Gastroesophageal sphincter (tissue), 4 donors: ENCODE measurements around the gene HADHA. TPM values are rescaled to one million over a fixed set of nuclear protein-coding genes. Genes with fewer than 3 reads are reported as not detected.

Experiments used
- ATAC-seq: fragments of 150-250 bp; one replicate; pipeline ENCODE4 v1.9.1; 2016; ENCODE audit warnings: mild to moderate bottlenecking, moderate library complexity
- H3K27ac ChIP-seq, 4 donors: fragments of 200-600 bp; sonication (generic) in 3 of 4; 1 replicate in 3 of 4; 2 replicates in 1 of 4; pipeline ENCODE4 v1.5.1; 2016 to 2019
- H3K27me3 ChIP-seq: fragments of 200-600 bp; sonication (generic); one replicate; pipeline ENCODE4 v1.5.1; 2019
- H3K36me3 ChIP-seq, 2 donors: fragments of 200-600 bp; sonication (generic); one replicate each; pipeline ENCODE4 v1.5.1; 2019; ENCODE audit warnings: control low read depth in 1 of 2
- H3K4me1 ChIP-seq, 3 donors: fragments of 200-600 bp; sonication (generic); 1 replicate in 2 of 3; 2 replicates in 1 of 3; pipeline ENCODE4 v1.5.1; 2016 to 2019; ENCODE audit warnings: control low read depth in 2 of 3
- H3K4me3 ChIP-seq, 2 donors: fragments of 200-600 bp; sonication (generic); one replicate each; pipeline ENCODE4 v1.5.1; 2019; ENCODE audit warnings: mild to moderate bottlenecking in 1 of 2, moderate library complexity in 1 of 2
- H3K9me3 ChIP-seq, 3 donors: fragments of 200-600 bp; sonication (generic); one replicate each; pipeline ENCODE4 v1.5.1; 2017 to 2019; ENCODE audit warnings: control low read depth in 2 of 3
- EP300 ChIP-seq: sonication (generic); formaldehyde crosslinking; IDR thresholded peaks from one replicate; pipeline ENCODE4 v1.6.1; 2017; ENCODE audit warnings: antibody characterized with exemption, mild to moderate bottlenecking
- POLR2A ChIP-seq, 2 donors: fragments of 450-650 bp; IDR thresholded peaks; one replicate each; pipeline ENCODE4 v1.6.1; 2017; ENCODE audit warnings: antibody characterized with exemption in 2 of 2, mild to moderate bottlenecking in 2 of 2, moderate library complexity in 1 of 2
- POLR2AphosphoS5 ChIP-seq: sonication (generic); formaldehyde crosslinking; IDR thresholded peaks from one replicate; pipeline ENCODE4 v1.6.1; 2017; ENCODE audit warnings: antibody characterized with exemption
- WGBS, 2 donors: methylation state at CpG; one replicate each; pipeline ENCODE4 v1.1.5; 2018; ENCODE audit warnings: low coverage in 1 of 2; 5-methylcytosine and 5-hydroxymethylcytosine counted together
- total RNA-seq, 4 donors: library from RNA; depleted of rRNA; stranded (reverse); fragments of >200 nt; gene quantifications; one replicate each; pipeline ENCODE4 v1.1.0, GENCODE V29; 2016
- TF ChIP-seq, protein P1 (sequence below), 4 experiments: fragments of 200-600 bp in 2 of 4; fragments of 450-650 bp in 2 of 4; sonication (generic) in 1 of 4; IDR thresholded peaks; one replicate each; pipeline ENCODE4 v1.5.1; 2017 to 2019; ENCODE audit warnings: antibody characterized with exemption in 4 of 4, mild to moderate bottlenecking in 2 of 4, moderate library complexity in 2 of 4

The HADHA gene
- total RNA-seq, 4 donors from 2014 or later: 154 to 277 (median 186) TPM

DNA sequence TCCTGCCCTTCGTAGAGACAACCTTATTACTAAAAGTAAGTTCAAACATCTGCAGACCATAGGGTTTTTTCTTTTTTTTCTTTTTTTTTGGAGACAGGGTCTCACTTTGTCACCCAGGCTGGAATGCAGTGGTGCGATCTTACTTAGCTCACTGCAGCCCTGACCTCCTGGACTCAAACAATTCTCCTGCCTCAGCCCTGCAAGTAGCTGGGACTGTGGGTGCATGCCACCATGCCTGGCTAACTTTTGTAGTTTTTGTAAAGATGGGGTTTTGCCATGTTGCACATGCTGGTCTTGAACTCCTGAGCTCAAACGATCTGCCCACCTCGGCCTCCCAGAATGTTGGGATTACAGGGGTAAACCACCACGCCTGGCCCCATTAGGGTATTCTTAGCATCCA, 32.4 kb downstream of the HADHA start:
- Histone ChIP-seq H3K27ac (no peak overlapping the region), H3K4me1 (no peaks in the 10 kb centered on the region), H3K27me3 (no peaks in the 10 kb centered on the region), H3K36me3 (peaks cover 0 to 98% of the 10 kb centered on the region in 2 donors), H3K4me3 (no peak overlapping the region), H3K9me3 (no peaks in the 10 kb centered on the region)
- WGBS, 2 donors: 87 to 100% methylated on average over 2 to 4 of the region's 5 CpGs
- ATAC-seq: no peak
- TF ChIP-seq POLR2A (IDR thresholded peaks at IDR 0.05) (no peak), POLR2AphosphoS5 (no peak), EP300 (no peak)
- TF ChIP-seq, protein P1, sequence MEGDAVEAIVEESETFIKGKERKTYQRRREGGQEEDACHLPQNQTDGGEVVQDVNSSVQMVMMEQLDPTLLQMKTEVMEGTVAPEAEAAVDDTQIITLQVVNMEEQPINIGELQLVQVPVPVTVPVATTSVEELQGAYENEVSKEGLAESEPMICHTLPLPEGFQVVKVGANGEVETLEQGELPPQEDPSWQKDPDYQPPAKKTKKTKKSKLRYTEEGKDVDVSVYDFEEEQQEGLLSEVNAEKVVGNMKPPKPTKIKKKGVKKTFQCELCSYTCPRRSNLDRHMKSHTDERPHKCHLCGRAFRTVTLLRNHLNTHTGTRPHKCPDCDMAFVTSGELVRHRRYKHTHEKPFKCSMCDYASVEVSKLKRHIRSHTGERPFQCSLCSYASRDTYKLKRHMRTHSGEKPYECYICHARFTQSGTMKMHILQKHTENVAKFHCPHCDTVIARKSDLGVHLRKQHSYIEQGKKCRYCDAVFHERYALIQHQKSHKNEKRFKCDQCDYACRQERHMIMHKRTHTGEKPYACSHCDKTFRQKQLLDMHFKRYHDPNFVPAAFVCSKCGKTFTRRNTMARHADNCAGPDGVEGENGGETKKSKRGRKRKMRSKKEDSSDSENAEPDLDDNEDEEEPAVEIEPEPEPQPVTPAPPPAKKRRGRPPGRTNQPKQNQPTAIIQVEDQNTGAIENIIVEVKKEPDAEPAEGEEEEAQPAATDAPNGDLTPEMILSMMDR (IDR thresholded peaks at IDR 0.05): no peak

DNA sequence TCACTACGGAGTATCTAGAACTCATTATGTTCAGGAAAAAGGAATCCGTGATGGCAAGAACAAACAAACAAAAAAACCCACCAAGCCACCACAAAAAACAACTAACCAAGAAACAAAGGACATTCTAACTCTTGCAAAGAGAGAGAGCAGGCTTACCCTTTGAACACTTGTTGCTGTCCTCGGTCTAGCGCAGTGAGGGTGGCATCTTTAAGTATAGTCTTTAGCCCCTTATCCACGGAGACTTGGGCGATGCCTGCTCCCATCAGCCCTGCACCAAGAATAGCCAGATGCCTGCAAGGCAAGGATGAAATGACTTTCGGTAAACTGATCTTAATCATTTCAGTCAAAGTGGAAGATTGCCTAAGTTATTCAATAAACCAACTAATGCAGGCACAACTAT, 40.5 kb downstream of the HADHA start:
- no peaks in the 10 kb centered on the region for H3K4me1 ChIP-seq
- no peak overlapping the region for H3K27ac ChIP-seq
- TF ChIP-seq EP300: no peak
- TF ChIP-seq, protein P1 (IDR thresholded peaks at IDR 0.05): no peak
- TF ChIP-seq POLR2A (IDR thresholded peaks at IDR 0.05): no peak
- no peak for TF ChIP-seq POLR2AphosphoS5
- peaks cover 22 to 98% of the 10 kb centered on the region in 2 donors for H3K36me3 ChIP-seq
- H3K9me3 ChIP-seq: no peaks in the 10 kb centered on the region
- H3K27me3 ChIP-seq: no peaks in the 10 kb centered on the region
- ATAC-seq: no peak
- H3K4me3 ChIP-seq: no peak overlapping the region
- WGBS, 2 donors: 82 to 92% methylated on average over 7 of the region's 7 CpGs

DNA sequence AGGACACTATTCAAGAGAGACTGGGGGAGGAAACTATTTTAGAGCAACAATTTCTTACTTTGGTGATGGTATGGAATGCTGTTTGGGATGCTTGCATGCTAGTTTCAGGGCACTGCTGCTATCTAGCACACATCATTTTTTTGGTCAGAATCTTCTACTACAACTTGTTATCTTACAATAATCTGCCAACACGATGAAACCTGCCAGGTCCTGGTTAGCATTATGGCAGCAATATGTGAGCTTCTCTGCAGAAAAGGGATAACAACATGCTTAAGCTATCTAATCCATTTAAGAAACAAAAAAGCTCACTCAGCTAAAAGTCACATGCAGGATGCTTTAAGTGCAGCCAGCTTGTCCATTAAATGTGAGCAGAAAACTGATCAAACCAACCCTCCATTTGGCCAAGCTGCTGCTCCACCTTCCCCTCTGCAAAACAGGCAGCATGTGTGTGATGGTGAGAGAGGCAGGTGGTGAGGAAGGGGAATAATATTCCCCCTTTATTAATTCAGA, 41.4 kb downstream of the HADHA start:
- ATAC-seq: no peak
- Histone ChIP-seq H3K4me3 (no peak overlapping the region), H3K36me3 (peaks cover 22 to 98% of the 10 kb centered on the region in 2 donors), H3K27ac (no peak overlapping the region), H3K27me3 (no peaks in the 10 kb centered on the region), H3K9me3 (no peaks in the 10 kb centered on the region), H3K4me1 (no peaks in the 10 kb centered on the region)
- no peak for TF ChIP-seq POLR2AphosphoS5
- 38 to 78% methylated on average over 1 of the region's 1 CpG for WGBS, 2 donors

DNA sequence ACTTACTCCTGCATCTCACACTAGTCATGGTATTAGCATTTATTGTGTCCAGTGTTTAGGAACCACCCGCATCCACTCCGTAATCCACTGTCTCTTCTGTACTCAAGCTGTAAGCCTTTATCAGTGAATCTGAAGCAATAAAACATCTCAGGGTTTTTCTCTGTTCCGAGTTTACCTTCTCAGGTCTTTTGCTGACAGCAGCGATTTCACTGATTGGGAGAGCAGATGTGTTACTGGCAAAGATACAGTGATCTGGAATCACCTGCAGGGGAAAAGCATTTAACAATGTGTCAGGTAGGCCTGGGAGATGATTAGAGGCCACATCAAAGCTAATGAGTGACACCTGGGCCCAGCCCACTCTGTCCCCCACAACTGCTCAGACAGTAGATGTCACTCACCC, 46.9 kb downstream of the HADHA start:
- TF ChIP-seq POLR2AphosphoS5 (no peak), POLR2A (IDR thresholded peaks at IDR 0.05) (no peak), EP300 (no peak)
- TF ChIP-seq, protein P1 (IDR thresholded peaks at IDR 0.05): no peak
- Histone ChIP-seq H3K4me1 (no peaks in the 10 kb centered on the region), H3K27me3 (no peaks in the 10 kb centered on the region), H3K9me3 (no peaks in the 10 kb centered on the region), H3K36me3 (peaks cover 13 to 100% of the 10 kb centered on the region in 2 donors), H3K27ac (no peak overlapping the region), H3K4me3 (no peak overlapping the region)
- no peak for ATAC-seq
- WGBS, 2 donors: 80 to 86% methylated on average over 3 of the region's 4 CpGs

DNA sequence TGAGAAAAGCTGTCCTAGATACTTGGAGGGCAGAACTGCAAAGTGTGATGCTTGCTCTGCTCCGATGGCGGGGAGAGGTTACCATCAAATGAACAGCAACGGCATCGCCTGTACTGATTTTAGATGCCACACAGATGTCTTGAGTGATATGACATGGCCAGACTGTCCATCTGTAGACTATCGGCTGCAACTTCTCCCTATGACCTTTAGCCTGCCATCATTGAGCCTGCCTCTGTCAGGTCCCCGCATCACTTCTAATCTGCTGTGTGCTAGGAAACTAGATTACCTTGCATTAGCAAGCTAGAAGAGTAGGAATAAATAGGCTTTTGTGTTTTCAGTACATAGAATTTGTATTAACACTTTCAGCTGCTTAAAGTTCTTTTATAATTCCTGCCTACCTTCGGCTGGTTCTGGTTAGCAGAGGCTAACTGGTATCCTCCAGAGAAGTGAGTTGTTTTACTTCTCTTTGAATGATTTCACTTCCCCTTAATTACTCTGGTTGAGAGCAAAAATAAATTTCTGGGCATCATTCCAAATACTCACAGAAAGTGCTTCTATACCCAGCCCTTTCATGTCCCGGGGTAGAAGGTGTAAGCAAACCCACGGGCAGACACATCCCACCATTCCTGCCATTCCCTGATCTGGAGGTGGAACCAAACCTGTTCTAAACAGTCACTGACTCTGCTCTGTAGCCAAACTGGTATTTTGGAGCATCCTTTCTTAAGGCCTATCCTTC, 47.6 kb downstream of the HADHA start:
- H3K9me3 ChIP-seq: no peaks in the 10 kb centered on the region
- H3K27me3 ChIP-seq: no peaks in the 10 kb centered on the region
- peaks cover 7 to 100% of the 10 kb centered on the region in 2 donors for H3K36me3 ChIP-seq
- no peak for TF ChIP-seq POLR2AphosphoS5
- TF ChIP-seq EP300: no peak
- no peak for TF ChIP-seq POLR2A (IDR thresholded peaks at IDR 0.05)
- TF ChIP-seq, protein P1 (IDR thresholded peaks at IDR 0.05): no peak
- WGBS, 2 donors: 77 to 84% methylated on average over 8 to 9 of the region's 9 CpGs
- H3K4me3 ChIP-seq: no peak overlapping the region
- no peaks in the 10 kb centered on the region for H3K4me1 ChIP-seq
- ATAC-seq: no peak
- H3K27ac ChIP-seq: no peak overlapping the region
